Keratinocyte (primary cell): ENCODE measurements around the gene CLDN9. TPM values are rescaled to one million over a fixed set of nuclear protein-coding genes. Genes with fewer than 3 reads are reported as not detected.

ENCODE experiments used
- DNase-seq: peaks from one replicate; pipeline ENCODE4 v3.0.0-alpha.2; 2011; ENCODE audit warnings: low read depth, missing footprints, low spot score
- FAIRE-seq: peaks from 2 replicates; lab custom pipeline; 2011; peaks lifted over from hg19 to GRCh38; lab: Jason Lieb, UNC
- H2AFZ ChIP-seq: 2 replicates; pipeline ENCODE4 v1.6.0; 2012; ENCODE audit warnings: low read length, control low read depth, inconsistent platforms; ENCODE audit not compliant: control insufficient read depth
- H3K27ac ChIP-seq: 2 replicates; pipeline ENCODE4 v1.5.1; 2011; ENCODE audit warnings: low read length; ENCODE audit not compliant: control insufficient read depth, insufficient read depth
- H3K27me3 ChIP-seq: 3 replicates; pipeline ENCODE4 v1.6.0; 2011; ENCODE audit warnings: low read length; ENCODE audit not compliant: control insufficient read depth, insufficient read depth; ENCODE audit errors: extremely low read depth
- H3K36me3 ChIP-seq, 2 experiments: 2 replicates in 1 of 2; 3 replicates in 1 of 2; pipeline ENCODE4 v1.5.1; 2011; ENCODE audit warnings: low read length in 2 of 2, mild to moderate bottlenecking in 1 of 2; ENCODE audit not compliant: control insufficient read depth in 2 of 2, insufficient read depth in 2 of 2; ENCODE audit errors: extremely low read depth in 1 of 2
- H3K4me1 ChIP-seq: 3 replicates; pipeline ENCODE4 v1.5.1; 2011; ENCODE audit warnings: low read length; ENCODE audit not compliant: control insufficient read depth, insufficient read depth; ENCODE audit errors: extremely low read depth
- H3K4me2 ChIP-seq: 3 replicates; pipeline ENCODE4 v1.6.0; 2011; ENCODE audit warnings: low read depth, low read length; ENCODE audit not compliant: control insufficient read depth, insufficient read depth; ENCODE audit errors: extremely low read depth
- H3K4me3 ChIP-seq, 3 experiments: fragments of 200-600 bp in 1 of 3; sonication (generic) in 1 of 3; 2 replicates in 2 of 3; 3 replicates in 1 of 3; pipeline ENCODE4 v1.5.1; 2011 to 2016; ENCODE audit warnings: low read length in 3 of 3, mild to moderate bottlenecking in 3 of 3, control low read depth in 2 of 3, inconsistent platforms in 1 of 3, low read depth in 1 of 3, mixed read lengths in 1 of 3, mixed run types in 1 of 3, moderate library complexity in 1 of 3; ENCODE audit not compliant: control insufficient read depth in 2 of 3, insufficient read depth in 2 of 3; ENCODE audit errors: extremely low read depth in 1 of 3
- H3K79me2 ChIP-seq: 2 replicates; pipeline ENCODE4 v1.6.0; 2012; ENCODE audit warnings: low read length; ENCODE audit not compliant: control insufficient read depth, insufficient read depth
- H3K9ac ChIP-seq: 3 replicates; pipeline ENCODE4 v1.6.0; 2011; ENCODE audit warnings: low read length; ENCODE audit not compliant: control insufficient read depth, insufficient read depth; ENCODE audit errors: extremely low read depth
- H3K9me1 ChIP-seq: 3 replicates; pipeline ENCODE4 v1.6.0; 2011; ENCODE audit warnings: low read length; ENCODE audit not compliant: control insufficient read depth, insufficient read depth; ENCODE audit errors: extremely low read depth
- H3K9me3 ChIP-seq: 2 replicates; pipeline ENCODE4 v1.5.1; 2012; ENCODE audit warnings: low read depth, low read length; ENCODE audit not compliant: control insufficient read depth
- H4K20me1 ChIP-seq: 3 replicates; pipeline ENCODE4 v1.6.0; 2011; ENCODE audit warnings: low read length; ENCODE audit not compliant: control insufficient read depth, insufficient read depth; ENCODE audit errors: extremely low read depth
- EZH2 ChIP-seq: IDR thresholded peaks from one replicate; pipeline ENCODE4 v1.6.1; 2012; ENCODE audit warnings: inconsistent platforms, mild to moderate bottlenecking, low read length, moderate library complexity
- dilution Hi-C: fragments of 300-500 bp; cut with MboI; formaldehyde crosslinking; loops from one replicate; pipeline ENCODE4 v1.7.0; 2020; ENCODE audit warnings: low sequenced_read_pairs; ENCODE audit not compliant: extremely low pct_ligation_motif_present
- polyA plus RNA-seq, 5 experiments: library from polyadenylated mRNA; depleted of rRNA in 3 of 5; stranded (reverse) in 3 of 5; stranded (forward) in 1 of 5; unstranded in 1 of 5; fragments of >200 nt; gene quantifications; 1 replicate in 1 of 5; 2 replicates in 3 of 5; 3 replicates in 1 of 5; pipeline versions ENCODE4 v1.2.1 to v1.2.3, GENCODE V29; 2011 to 2012; ENCODE audit warnings: missing spikeins in 2 of 5, low read depth in 1 of 5, low replicate concordance in 1 of 5
- TF ChIP-seq, protein P1 (sequence below), 3 experiments: IDR thresholded peaks in 1 of 3; conservative IDR thresholded peaks in 1 of 3; optimal IDR thresholded peaks in 1 of 3; 2 replicates in 2 of 3; 3 replicates in 1 of 3; pipeline versions ENCODE3 to v1.5.1; 2011; ENCODE audit warnings: low read length in 3 of 3, mild to moderate bottlenecking in 3 of 3, moderate library complexity in 2 of 3, control low read depth in 1 of 3, inconsistent platforms in 1 of 3; ENCODE audit not compliant: insufficient read depth in 2 of 3; ENCODE audit errors: extremely low read depth in 1 of 3

The CLDN9 gene
- polyA plus RNA-seq, 1 donor (not counting 4 experiments of a cell fraction or from before 2014, with no cell fraction given) = not detected

- Histone ChIP-seq H2AFZ (no peak overlapping the region), H3K9ac (no peak overlapping the region)
- FAIRE-seq = no peak
These were observed 30.8 kb upstream of the CLDN9 start for GRCh38 chr16:2981899-2982250.

GRCh38 chr16:2982402-2982801, 30.3 kb upstream of the CLDN9 start:
- Histone ChIP-seq H3K27ac (no peak overlapping the region), H3K9me1 (no peaks in the 10 kb centered on the region), H3K9ac (no peak overlapping the region), H3K4me2 (no peak overlapping the region), H3K27me3 (no peaks in the 10 kb centered on the region), H2AFZ (no peak overlapping the region), H4K20me1 (no peaks in the 10 kb centered on the region), H3K9me3 (no peaks in the 10 kb centered on the region), H3K4me3 (no peak overlapping the region), H3K4me1 (peaks cover 31% of the 10 kb centered on the region), H3K36me3 (no peaks in the 10 kb centered on the region), H3K79me2 (peaks cover 17% of the 10 kb centered on the region)
- dilution Hi-C loops = no loop called here
- DNase-seq (no peak), FAIRE-seq (no peak)
- TF ChIP-seq, protein P1, sequence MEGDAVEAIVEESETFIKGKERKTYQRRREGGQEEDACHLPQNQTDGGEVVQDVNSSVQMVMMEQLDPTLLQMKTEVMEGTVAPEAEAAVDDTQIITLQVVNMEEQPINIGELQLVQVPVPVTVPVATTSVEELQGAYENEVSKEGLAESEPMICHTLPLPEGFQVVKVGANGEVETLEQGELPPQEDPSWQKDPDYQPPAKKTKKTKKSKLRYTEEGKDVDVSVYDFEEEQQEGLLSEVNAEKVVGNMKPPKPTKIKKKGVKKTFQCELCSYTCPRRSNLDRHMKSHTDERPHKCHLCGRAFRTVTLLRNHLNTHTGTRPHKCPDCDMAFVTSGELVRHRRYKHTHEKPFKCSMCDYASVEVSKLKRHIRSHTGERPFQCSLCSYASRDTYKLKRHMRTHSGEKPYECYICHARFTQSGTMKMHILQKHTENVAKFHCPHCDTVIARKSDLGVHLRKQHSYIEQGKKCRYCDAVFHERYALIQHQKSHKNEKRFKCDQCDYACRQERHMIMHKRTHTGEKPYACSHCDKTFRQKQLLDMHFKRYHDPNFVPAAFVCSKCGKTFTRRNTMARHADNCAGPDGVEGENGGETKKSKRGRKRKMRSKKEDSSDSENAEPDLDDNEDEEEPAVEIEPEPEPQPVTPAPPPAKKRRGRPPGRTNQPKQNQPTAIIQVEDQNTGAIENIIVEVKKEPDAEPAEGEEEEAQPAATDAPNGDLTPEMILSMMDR (optimal IDR thresholded peaks at IDR 0.05 in 1 of 3, IDR thresholded peaks at IDR 0.05 in 1 of 3, conservative IDR thresholded peaks at IDR 0.05 in 1 of 3; ENCODE audit: extremely low read depth in 1 of 3, insufficient read depth in 2 of 3, low read length in 3 of 3) = no peak
- TF ChIP-seq EZH2 = no peak

More at GRCh38 chr16:2981899-2982250, 30.8 kb upstream of the CLDN9 start:
- H3K9me1 ChIP-seq = no peaks in the 10 kb centered on the region
- no peak for DNase-seq
- TF ChIP-seq, protein P1 (optimal IDR thresholded peaks at IDR 0.05 in 1 of 3, IDR thresholded peaks at IDR 0.05 in 1 of 3, conservative IDR thresholded peaks at IDR 0.05 in 1 of 3; ENCODE audit: extremely low read depth in 1 of 3, insufficient read depth in 2 of 3, low read length in 3 of 3) = no peak
- no peak for TF ChIP-seq EZH2
- no peak overlapping the region for H3K27ac ChIP-seq
- no peaks in the 10 kb centered on the region for H3K9me3 ChIP-seq
- H3K4me2 ChIP-seq = no peak overlapping the region
- H3K4me1 ChIP-seq = peaks cover 31% of the 10 kb centered on the region
- dilution Hi-C loops = no loop called here
- H3K36me3 ChIP-seq = no peaks in the 10 kb centered on the region
- no peaks in the 10 kb centered on the region for H4K20me1 ChIP-seq
- no peak overlapping the region for H3K4me3 ChIP-seq
- peaks cover 17% of the 10 kb centered on the region for H3K79me2 ChIP-seq
- no peaks in the 10 kb centered on the region for H3K27me3 ChIP-seq
